ENCODE measurements around the gene WDR64. TPM values are rescaled to one million over a fixed set of nuclear protein-coding genes. Genes with fewer than 3 reads are reported as not detected.
A peak's percentile ranks its signal among the peaks of the same experiment; 100 is the strongest.

WDR64 gene
- total and polyA plus RNA-seq, 2 of the 4 experiments (the other 2 are of a cell fraction) = not detected

GRCh38 chr1:241823925-241824324 lies 171.8 kb downstream of the WDR64 start:
- DNase-seq (no peak), ATAC-seq (ENCODE audit: low read depth) (no peak)
- CTCF ChIA-PET = interaction anchor here (1.1 kb wide), 1 partner anchor 11 kb away, joined by 6 read pairs; no protein-coding TSS in a partner anchor
- H4K20me1 ChIP-seq (ENCODE audit: insufficient read depth, low read length) = no peaks in the 10 kb centered on the region
- TF ChIP-seq NFE2L2 (IDR thresholded peaks at IDR 0.05; ENCODE audit: low read depth, low read length) (no peak), RFX5 (IDR thresholded peaks at IDR 0.05; ENCODE audit: low read depth, low read length) (no peak), RCOR1 (IDR thresholded peaks at IDR 0.05; ENCODE audit: insufficient replicate concordance, low read length) (no peak), SMC3 (IDR thresholded peaks at IDR 0.05; ENCODE audit: low read depth, low read length) (no peak), POLR2A (IDR thresholded peaks at IDR 0.05; ENCODE audit: low read depth, low read length) (no peak), CEBPB (IDR thresholded peaks at IDR 0.05; ENCODE audit: low read depth, low read length) (no peak)
- H3K27me3 ChIP-seq (ENCODE audit: control insufficient read depth, insufficient read depth, low read length) = no peaks in the 10 kb centered on the region
- H2BK120ac ChIP-seq (ENCODE audit: low read depth, low read length) = peak overlapping the region; percentile 44
- peak overlapping the region; percentile 55; the same call in 1 of the 2 replicates for H4K91ac ChIP-seq (ENCODE audit: insufficient read depth, low read depth, low read length)
- in situ Hi-C loops (cut with MboI; ENCODE audit: low sequenced_read_pairs) (no loop called here), dilution Hi-C loops (cut with HindIII; ENCODE audit: low sequenced_read_pairs, unreplicated experiment) (no loop called here), intact Hi-C loops (cut with micrococcal nuclease) (no loop called here)
- no peak overlapping the region for H3K4me2 ChIP-seq (ENCODE audit: low read depth, low read length)
- WGBS, 2 experiments (ENCODE audit: extremely low coverage in 2 of 2, insufficient read length in 1 of 2) = no CpG with 5 or more reads among the region's 1 CpG
- H3K4me3 ChIP-seq (ENCODE audit: insufficient read depth, low read depth, low read length) = no peak overlapping the region
- BruUV-seq (replicated peaks) = no TSS peak
- 0 out of 2 replicates have a peak overlapping the region, but pooled peaks have one; percentile 70 for H2BK20ac ChIP-seq (ENCODE audit: low read depth, low read length)
- no peaks in the 10 kb centered on the region for H3K36me3 ChIP-seq (ENCODE audit: control insufficient read depth, insufficient read depth, low read length)
- H4K5ac ChIP-seq (ENCODE audit: low read depth, low read length) = peak overlapping the region; percentile 2; the same call in 1 of the 2 replicates
- H3K4ac ChIP-seq (ENCODE audit: low read depth, low read length) = peak overlapping the region; percentile 18
- H2BK15ac ChIP-seq (ENCODE audit: low read depth, low read length) = peak overlapping the region; percentile 56; the same call in 2 of the 3 replicates
- POLR2A ChIA-PET (ENCODE audit: unreplicated experiment) = interaction anchor here (0.6 kb wide), 1 partner anchor 190 kb away, joined by 3 read pairs; no protein-coding TSS in a partner anchor
- no peak overlapping the region for H3K27ac ChIP-seq (ENCODE audit: insufficient read depth, low read length)
- no peaks in the 10 kb centered on the region for H3K79me1 ChIP-seq (ENCODE audit: low read depth in 1 of 2, low read length in 2 of 2)
- H3K9me1 ChIP-seq (ENCODE audit: insufficient read depth, low read length) = 0 out of 2 replicates have a peak, but pooled peaks cover 5% of the 10 kb centered on the region
- peak overlapping the region; percentile 25 for H2AK5ac ChIP-seq (ENCODE audit: low read depth, low read length)
- no peak overlapping the region for H3K23ac ChIP-seq (ENCODE audit: low read depth, low read length)
- H2BK5ac ChIP-seq (ENCODE audit: low read depth, low read length, poor library complexity, severe bottlenecking) = no peak overlapping the region
- no peak overlapping the region for H3K9ac ChIP-seq (ENCODE audit: low read depth, low read length)
- no peaks in the 10 kb centered on the region for H3K9me3 ChIP-seq (ENCODE audit: control insufficient read depth, insufficient read depth, low read length)
- 0 out of 4 replicates have a peak overlapping the region, but pooled peaks of 1 of the 2 experiments have one; percentile 20 for H4K8ac ChIP-seq (ENCODE audit: low read depth in 2 of 2, low read length in 2 of 2)
- H3K4me1 ChIP-seq (ENCODE audit: control insufficient read depth, insufficient read depth, low read length) = peaks cover 10% of the 10 kb centered on the region
- H3K18ac ChIP-seq (ENCODE audit: low read depth, low read length) = no peak overlapping the region
- no peak overlapping the region for H2AK9ac ChIP-seq (replicated peaks; ENCODE audit: low read depth, low read length, poor library complexity)
- no peak overlapping the region for H2AFZ ChIP-seq (replicated peaks; ENCODE audit: low read length, poor library complexity)
- H3K56ac ChIP-seq (ENCODE audit: extremely low read depth, insufficient read depth, low read length) = no peak overlapping the region
- H3K14ac ChIP-seq (replicated peaks; ENCODE audit: low read depth, low read length) = no peak overlapping the region
